Retinal pigment epithelial cell (primary cell): ENCODE results near the gene PBX1.

ENCODE experiments used
- DNase-seq: peaks from one replicate; pipeline ENCODE4 v3.0.0-alpha.2; 2010; ENCODE audit warnings: low read depth
- H3K4me3 ChIP-seq: 2 replicates; pipeline ENCODE4 v1.5.1; 2011; ENCODE audit warnings: mild to moderate bottlenecking, low read length, control low read depth, moderate library complexity
- CTCF ChIP-seq: conservative IDR thresholded peaks from 2 replicates; pipeline ENCODE4 v1.5.1; 2011; ENCODE audit warnings: low read depth, low read length, control low read depth, inconsistent platforms

The PBX1 gene

GRCh38 chr1:164867590-164867989, 308.6 kb downstream of the PBX1 start:
- no peak for TF ChIP-seq CTCF
- DNase-seq, result no peak
- H3K4me3 ChIP-seq, result no peak overlapping the region

GRCh38 chr1:164868990-164869389, 310.0 kb downstream of the PBX1 start:
- DNase-seq, result no peak
- no peak for TF ChIP-seq CTCF
- no peak overlapping the region for H3K4me3 ChIP-seq

- DNase-seq, result no peak
- TF ChIP-seq CTCF, result no peak
Observed at GRCh38 chr1:164875518-164875917, 316.5 kb downstream of the PBX1 start.

GRCh38 chr1:164876398-164877116, 317.6 kb downstream of the PBX1 start:
- no peak for DNase-seq
- TF ChIP-seq CTCF, result no peak
- H3K4me3 ChIP-seq, result no peak overlapping the region

More at GRCh38 chr1:164875518-164875917, 316.5 kb downstream of the PBX1 start:
- no peak overlapping the region for H3K4me3 ChIP-seq

GRCh38 chr1:164880199-164880598, 321.2 kb downstream of the PBX1 start:
- no peak for DNase-seq
- no peak overlapping the region for H3K4me3 ChIP-seq
- no peak for TF ChIP-seq CTCF

- no peak for DNase-seq
- H3K4me3 ChIP-seq, result no peak overlapping the region
- no peak for TF ChIP-seq CTCF
Observed at GRCh38 chr1:164880644-164881043, 321.7 kb downstream of the PBX1 start.

- no peak for TF ChIP-seq CTCF
- DNase-seq, result no peak
- no peak overlapping the region for H3K4me3 ChIP-seq
Observed at GRCh38 chr1:164885311-164885710, 326.3 kb downstream of the PBX1 start.
